Measurements from ENCODE around the gene RAB12.

- TF ChIP-seq, protein P1, sequence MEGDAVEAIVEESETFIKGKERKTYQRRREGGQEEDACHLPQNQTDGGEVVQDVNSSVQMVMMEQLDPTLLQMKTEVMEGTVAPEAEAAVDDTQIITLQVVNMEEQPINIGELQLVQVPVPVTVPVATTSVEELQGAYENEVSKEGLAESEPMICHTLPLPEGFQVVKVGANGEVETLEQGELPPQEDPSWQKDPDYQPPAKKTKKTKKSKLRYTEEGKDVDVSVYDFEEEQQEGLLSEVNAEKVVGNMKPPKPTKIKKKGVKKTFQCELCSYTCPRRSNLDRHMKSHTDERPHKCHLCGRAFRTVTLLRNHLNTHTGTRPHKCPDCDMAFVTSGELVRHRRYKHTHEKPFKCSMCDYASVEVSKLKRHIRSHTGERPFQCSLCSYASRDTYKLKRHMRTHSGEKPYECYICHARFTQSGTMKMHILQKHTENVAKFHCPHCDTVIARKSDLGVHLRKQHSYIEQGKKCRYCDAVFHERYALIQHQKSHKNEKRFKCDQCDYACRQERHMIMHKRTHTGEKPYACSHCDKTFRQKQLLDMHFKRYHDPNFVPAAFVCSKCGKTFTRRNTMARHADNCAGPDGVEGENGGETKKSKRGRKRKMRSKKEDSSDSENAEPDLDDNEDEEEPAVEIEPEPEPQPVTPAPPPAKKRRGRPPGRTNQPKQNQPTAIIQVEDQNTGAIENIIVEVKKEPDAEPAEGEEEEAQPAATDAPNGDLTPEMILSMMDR (IDR thresholded peaks at IDR 0.05) = no peak
- TF ChIP-seq POLR2A (IDR thresholded peaks at IDR 0.05) = no peak
These were observed 14.4 kb downstream of the RAB12 start for GRCh38 chr18:8623549-8624106.
